8988T (cell line): Measurements from ENCODE around the gene FAM221B.

Experiments
- DNase-seq: peaks from one replicate; pipeline ENCODE4 v3.0.0; 2011

Gene FAM221B, protein sequence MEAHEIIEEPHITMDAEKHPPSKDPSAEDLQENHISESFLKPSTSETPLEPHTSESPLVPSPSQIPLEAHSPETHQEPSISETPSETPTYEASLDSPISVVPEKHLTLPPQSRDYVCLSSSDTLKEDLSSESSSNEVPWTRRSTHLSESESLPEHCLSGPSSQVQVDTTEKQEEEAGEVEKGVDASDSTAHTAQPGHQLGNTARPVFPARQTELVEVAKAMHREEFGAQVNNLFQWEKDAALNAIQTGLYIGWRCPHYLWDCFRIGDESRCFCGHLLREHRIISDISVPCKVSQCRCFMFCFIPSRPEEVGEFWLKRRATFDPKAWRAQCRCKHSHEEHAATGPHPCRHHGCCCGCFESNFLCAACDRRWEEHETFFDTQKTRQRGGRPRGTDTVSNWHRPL

DNA sequence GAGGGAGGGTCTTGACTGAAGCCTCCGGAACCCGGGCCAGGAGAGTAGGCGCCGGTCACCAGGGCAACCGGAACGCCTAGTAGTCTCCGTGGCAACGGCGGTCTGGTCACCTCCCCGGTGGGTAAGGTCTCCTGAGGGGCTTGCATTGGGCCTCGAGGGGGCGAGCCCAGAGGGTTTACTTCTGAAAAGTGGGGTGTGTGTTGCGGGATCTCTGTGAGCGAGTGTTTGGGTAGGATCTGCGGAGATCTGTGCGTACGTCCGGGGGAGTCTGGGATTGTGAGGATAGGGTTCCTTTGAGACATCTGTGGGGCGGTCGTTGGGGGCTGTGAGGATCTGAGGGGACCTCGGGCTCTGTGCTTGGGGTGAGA, at the start of gene FAM221B:
Gene FAM221B (minus strand): TSS at position 17 of the 368 bp plus-strand sequence. CDS start 2,571 bp downstream, outside the sequence.
- DNase-seq: no peak

DNA sequence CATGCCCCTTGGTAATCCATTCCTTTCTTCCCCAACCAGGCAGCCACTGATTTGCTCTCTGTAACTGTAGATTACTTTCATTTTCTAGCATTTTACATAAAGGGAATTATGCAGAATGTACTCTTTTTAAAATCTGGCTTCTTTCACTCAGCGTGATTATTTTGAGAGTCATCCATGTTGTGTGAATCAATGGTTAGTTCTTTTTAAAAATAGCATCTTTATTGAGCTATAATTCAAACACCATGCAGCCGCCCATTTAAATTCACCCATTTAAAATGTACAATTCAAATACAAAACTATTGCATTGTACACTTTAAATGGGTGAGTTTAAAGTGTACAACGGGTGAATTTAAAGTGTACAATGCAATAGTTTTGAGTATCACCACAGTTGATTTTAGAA, 44.0 kb upstream of the FAM221B start:
- DNase-seq: no peak

DNA sequence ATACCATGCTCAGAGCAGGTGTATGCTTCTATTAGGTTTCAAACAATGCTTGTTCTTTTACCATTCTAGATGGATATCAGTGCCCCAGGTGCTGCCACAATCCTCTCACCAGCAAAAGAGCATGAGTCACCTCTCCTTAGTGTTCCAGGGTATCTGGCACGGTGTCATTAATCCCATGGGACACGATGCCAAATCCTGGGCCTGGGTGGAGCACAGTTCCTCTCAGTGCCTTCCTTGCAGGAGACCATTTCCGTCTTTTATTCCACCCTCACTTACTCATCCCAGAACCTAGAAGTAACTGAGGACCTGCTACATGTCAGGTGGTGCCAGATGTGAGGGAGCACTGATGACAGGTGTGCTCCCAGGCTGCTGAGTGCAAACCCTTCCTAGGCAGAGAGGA, 43.0 kb upstream of the FAM221B start:
- no peak for DNase-seq

DNA sequence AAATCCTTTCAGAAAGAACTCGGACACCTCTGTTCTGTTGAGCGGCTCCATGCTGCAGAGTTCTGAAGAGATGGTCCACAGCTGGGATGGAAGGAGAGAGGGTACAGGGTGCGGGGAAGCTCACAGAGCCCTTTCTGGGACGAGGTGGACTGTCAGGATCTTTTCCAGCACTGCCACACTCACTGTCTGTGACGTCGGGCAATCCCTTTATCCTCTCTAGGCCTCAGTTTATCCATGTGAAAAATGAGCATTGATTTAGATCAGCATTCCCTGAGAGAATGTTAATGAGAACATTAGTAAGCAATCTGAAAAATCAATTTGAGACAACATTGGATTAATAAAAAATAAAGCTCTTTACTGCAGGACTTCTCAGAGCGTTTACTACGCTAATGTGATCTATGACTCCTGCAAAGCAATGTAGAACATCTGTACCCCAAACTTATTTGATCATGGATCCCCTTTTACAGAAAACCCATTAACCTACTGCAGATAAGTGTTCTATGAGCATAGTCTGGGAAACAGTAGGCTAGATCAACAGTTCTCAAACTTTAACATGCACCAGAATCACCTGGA, 41.9 kb upstream of the FAM221B start, which contains the start of gene OR13J1:
Gene OR13J1 (minus strand): TSS at position 51 of the 573 bp plus-strand sequence. CDS start 0 bp downstream, at position 51.
- no peak for DNase-seq

DNA sequence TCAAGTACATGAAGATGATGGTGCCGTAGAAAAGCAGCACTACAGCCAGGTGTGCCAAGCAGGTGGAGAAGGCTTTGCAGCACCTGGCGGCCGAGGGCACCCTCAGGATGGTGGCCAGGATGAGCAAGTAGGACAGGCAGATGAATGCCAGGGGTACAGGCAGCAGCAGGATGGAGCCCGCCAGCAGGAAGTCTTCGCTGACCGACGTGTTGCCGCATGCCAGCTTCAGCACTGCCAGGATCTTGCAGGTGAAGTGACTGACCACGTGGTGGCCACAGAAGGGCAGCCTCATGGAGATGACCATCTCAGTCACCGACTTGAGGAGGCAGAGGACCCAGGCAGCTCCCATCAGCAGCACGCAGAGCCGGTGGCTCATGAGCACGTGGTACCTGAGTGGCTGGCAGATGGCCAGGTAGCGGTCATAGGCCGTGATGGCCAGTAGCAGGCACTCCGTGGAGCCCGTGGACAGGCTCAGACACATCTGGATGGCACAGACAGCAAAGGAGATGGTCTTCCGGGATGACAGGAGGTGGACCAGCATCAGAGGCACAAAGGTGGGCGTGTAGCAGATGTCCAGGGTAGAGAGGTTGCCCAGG, 41.2 kb upstream of the FAM221B start:
- no peak for DNase-seq

DNA sequence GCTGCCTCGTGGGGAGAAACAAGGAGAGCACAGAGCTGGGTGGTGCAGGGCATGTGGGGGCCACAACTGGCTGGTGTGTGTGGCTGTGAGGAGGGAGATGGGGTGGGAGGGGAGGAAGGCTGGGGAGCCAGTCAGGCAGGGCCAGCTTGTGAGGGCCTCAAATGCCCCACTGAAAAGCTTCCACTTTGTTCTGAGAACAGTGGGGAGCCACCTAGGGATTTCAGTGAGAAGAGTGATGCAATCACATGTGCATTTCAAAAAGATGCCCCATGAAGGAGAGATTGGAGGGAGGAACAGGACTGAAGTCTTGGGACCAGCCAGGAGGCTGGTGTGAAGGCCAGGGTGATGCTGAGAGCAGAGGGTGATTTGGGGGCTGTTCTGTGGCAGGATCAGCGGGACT, 40.4 kb upstream of the FAM221B start:
- no peak for DNase-seq

DNA sequence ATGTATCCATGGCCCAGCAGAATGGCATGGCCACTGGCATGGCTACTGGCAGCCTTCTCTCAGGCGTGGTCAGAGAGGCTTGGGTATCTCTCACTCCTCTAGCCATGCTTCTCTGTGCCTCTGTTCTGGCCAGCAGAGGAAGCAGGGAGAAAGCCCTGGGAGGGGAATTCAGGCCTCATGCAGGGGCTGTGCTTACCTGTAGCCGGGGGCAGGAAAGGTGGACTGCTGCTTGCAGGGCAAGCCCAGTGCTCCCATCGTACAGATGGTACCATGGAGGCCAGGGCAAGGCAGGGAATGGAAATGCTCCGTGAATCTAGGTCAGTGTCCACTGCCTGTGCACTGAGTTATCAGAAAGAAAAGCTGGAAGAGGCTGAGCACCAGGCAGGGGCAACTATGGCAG, 39.0 kb upstream of the FAM221B start:
- no peak for DNase-seq

DNA sequence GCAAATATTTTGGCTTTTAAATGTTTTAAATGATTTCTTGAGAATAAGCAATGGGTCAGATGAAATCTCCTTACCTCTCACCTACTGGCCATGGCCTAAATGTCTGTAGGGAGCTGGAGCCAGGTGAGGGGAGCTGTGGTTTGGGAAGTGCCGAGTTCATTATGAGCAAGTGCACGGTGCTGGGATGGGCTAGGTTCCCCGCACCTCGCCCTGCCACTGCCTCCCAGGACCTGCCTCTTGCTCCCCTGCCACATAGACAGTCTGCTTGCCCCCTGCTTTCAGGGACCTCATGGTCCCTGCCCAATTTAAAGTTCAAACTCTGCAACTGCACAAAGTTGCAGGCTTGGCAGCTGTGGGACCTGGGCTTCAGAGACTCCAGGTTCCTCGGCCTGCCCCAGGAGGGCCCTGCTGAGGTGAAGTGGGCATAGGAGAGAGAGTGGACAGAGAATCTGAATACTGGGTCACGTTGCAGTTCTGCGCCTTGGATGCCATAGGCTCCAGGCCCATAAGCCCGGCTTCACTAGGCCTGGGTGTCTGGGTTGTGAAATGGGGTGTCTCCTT, 36.2 kb upstream of the FAM221B start:
- DNase-seq: no peak

DNA sequence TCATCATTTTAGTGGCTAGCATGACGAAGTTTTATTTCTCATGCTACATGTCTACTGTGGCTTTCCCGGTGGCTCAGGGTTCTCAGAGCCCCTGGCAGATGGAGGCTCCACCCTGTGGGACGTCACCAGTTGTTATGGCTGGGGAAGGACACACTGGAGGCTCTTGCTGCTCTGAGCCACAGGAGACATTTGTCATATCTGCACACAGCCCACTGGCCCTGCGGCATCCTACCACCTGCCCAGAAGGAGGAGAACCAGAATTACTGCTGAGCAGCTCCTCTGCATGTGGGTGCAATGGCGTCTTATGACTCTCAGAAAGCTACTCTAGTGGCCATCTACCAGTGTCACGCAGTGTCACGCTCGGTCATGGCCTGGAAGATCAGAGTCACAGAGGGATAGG, 35.1 kb upstream of the FAM221B start:
- DNase-seq: no peak

DNA sequence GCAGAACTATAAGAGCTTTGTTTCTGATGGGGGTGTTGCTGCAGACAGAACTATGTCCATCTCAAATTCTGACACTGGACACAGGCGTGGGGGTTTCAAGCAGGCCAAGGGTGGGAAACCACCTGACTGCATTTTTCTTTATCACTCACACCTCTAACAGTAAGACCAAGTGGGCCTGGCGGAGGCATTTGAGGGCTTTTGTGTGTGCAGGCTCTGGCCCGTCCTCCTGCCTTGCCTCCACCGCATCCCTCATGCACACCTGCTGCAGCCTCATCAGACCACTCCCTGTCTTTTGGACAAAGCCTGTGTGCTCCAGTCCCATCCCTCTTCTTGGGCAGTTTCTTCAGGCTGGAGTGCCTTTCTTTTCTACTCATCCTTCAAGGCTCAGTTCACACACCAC, 33.8 kb upstream of the FAM221B start:
- DNase-seq: no peak

DNA sequence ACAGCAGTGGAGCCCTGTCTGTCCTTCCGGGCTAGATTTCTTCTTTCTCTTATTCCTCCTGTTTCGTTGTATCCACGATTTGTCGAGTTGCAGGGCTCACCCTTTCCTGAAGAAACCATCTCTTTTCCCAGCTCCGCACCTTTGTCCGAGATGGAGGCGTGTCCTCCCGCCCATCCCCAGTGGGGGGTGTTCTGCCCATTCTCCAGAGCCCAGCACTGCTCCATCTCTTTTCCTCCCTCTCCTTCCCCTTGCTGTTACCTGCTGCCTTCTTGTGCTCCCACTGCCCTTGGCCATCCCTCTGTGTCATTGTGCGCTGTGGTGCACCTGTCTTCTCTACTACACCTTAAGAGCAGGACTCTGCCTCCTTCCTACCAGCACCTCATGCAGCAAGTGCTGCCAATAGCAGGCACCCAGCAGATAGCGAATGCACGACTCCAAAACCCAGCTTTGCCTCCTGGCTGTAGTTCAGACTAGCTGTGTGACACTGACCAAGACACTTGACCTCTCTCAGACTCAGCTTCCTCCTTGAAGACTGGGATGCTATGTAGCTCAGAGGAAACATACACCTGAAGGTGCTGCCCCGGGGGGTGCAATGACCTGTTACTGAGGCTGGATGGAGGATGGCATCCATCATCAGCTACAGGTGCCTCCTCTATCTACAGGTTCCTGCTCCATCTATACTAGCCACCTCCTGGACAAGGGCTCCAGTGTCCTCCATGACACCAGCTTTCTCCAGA, 32.8 kb upstream of the FAM221B start:
- no peak for DNase-seq

DNA sequence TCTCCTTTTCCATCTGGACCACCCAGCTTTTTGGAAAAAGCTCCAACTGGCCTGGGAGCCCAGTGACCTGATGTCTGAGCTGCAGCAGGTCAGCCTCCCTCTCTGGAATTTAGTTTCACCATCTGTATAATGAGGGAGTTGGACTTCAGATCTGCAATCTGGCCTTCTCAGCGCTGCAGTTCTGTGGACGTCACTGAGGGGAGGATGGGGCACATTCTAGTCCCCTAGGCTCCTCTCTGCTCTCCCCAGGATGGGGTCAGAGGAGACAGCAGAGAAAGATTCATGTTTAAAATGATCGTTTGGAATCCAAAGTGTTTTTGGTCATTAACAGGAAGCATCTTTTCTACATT, 31.4 kb upstream of the FAM221B start:
- DNase-seq: no peak

DNA sequence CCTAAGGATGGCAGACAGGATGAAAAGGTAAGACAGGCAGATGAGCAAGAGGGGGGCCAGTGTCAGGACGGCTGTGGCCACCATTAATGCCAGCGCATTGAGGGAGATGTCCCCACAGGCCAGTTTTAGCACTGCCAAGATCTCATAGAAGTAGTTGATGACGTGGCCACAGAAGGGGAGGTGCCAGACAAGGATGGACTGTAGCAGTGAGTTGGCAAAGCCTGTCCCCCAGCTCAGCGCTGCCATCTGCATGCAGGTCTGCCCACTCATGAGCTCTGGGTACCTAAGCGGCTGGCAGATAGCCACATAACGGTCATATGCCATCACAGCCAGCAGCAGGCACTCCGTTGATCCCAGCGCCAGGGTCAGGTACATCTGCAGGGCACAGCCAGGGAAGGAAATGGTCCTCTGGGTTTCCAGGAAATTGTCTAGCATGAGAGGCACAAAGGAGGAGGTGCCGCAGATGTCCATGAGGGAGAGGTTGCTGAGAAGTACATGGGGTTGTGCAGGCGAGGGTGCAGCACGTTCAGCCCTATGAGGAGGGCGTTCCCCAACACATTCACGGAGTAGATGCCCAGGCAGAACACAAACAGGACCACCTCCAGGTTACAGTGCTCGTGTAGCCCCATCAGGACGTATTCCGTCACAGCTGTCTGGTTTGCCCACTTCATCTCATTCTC, 30.9 kb upstream of the FAM221B start:
- no peak for DNase-seq

DNA sequence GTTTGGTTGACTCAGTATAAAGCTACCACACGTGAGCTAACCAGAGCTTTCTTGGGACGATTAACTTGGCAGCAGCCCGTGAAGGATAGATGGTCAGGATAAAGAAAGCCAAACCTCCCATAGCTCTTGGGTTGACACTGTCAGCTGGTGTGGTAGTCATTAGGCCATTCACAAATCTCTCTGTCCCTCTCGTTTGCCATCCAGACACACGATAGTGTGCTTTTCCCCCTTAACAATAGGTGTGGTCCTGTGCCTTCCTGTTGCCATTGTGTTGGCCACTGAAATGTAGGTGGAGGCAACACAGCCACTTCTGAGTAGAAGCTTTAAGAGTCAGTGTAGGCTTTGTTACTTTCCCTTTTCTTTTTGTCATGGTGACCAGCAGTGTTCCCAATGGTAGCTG, 29.9 kb upstream of the FAM221B start:
- DNase-seq: no peak

DNA sequence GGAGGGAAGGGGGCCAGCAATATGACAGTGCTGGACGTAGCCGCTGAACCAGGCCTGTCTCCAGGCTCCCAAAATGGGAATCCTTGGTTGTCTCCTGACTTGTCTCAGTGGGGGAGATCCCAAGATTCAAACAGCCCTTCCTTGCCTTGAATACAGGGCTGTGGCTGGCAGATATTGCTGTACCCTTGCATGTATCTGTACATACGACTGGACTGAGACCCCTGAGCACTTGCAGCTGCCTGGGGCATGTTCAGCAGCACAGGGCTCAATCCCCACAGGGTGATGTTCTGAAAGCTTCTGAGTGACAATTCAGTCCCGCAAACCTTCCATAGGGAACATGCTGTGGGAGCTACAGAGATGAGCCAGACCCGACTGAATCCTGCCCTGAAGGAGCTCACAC, 28.4 kb upstream of the FAM221B start:
- no peak for DNase-seq

DNA sequence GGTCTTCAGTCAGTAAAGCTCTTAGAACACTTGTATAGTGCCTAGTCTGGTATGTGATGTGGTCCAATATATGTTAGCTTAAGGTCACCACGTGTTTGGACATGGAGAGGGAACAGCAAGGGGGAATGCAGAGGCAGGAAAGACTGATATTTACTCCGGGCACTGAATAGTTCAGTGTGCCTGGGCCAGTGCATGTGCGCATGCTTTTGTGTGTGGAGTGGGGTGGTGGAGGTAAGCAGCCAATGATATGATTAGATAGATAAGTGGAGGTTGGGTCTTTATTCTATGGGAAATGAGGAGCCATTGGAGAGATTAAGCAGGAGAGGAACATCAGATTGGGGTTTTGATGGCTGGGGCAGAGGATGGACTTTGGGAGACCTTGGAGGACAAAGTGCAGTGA, 27.7 kb upstream of the FAM221B start:
- DNase-seq: no peak

DNA sequence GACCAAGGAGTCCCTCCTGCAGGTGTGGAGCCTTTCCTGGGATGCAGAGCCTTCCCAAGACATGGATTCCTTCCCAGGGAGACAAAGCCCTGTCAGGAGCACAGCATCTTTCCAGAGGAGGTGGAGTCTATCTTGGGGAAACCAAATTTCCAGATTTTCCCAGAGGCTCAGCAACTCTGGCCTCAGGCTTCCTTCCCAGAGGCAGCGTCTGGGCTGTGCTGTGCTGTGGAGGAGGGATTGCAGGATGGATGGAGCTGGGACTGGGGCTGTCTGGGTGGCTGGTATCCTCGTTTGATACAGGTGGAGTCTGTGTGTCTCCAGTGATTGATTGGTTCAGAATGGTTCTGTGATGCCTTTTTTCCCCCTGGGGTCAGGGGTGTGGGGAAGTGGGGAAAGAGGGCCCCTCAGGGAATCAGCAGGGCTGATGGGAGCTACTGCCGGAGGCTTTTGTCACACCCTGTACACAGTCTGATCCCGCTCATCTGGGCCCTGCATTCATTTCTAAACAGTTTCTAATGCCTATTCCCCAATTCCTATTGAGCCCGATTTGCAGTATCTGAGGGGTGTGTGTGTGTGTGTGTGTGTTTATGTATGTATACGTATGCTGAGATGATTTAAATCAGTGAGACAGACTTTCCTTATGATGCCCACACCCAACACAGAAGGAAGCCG, 25.7 kb upstream of the FAM221B start:
- no peak for DNase-seq

DNA sequence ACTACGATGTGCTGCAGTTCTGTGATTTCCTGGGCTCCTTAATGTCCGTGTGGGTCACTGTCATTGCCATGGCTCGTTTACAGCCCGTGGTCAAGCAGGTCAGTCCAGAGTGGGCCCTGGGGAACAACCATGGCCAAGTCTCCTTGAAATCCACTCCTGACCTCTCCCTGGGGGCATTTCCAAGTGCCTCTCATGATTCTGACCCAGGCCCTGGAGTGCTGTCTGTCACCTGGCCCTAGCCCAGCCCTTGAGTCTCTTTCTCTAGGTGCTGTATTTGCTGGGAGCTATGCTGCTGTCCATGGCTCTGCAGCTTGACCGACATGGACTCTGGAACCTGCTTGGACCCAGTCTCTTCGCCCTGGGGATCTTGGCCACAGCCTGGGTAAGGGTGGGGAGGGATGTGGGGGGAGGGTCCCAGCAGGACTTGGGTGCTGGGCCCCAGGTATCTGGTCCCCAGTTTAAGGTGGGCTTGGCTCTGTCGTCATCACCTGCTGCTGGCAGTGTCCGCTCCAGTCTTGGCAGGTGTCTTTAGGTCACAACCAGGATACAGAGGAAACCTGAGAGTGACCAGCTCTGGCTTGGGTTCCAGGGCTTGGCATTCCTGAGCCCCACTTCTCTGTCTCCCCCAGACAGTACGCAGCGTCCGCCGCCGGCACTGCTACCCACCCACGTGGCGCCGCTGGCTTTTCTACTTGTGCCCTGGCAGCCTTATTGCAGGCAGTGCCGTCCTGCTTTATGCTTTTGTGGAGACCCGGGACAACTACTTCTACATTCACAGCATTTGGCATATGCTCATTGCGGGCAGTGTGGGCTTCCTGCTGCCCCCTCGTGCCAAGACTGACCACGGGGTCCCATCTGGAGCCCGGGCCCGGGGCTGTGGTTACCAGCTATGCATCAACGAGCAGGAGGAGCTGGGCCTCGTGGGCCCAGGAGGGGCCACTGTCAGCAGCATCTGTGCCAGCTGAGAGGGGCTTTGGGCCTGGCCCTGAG, 24.6 kb upstream of the FAM221B start:
- DNase-seq: no peak

DNA sequence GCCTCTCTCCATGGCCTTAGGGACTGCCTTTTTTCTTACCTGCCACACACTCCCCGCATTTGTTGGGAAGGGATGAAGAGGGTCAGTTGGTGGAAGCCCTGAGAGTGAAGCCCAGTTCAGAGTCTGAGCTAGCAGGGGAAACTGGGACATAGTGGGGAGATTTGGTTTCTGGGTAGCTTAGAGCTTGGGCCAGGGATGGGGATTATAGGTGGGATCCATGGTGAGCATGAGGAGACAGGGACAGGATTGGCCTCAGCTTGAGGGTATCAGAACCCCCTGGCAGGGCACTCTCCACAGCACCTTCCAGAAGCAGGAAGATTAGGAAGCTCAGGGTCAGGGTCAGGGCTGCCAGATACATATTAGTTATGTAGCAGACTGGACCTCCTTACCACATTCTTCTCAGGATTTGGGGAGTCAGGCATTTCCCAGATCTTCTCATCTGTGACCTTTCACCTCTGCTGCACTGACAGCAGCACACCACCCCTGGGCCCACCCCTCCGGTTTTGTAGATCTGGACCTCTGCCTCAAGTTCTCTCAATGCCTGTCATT, 23.8 kb upstream of the FAM221B start:
- DNase-seq: no peak

DNA sequence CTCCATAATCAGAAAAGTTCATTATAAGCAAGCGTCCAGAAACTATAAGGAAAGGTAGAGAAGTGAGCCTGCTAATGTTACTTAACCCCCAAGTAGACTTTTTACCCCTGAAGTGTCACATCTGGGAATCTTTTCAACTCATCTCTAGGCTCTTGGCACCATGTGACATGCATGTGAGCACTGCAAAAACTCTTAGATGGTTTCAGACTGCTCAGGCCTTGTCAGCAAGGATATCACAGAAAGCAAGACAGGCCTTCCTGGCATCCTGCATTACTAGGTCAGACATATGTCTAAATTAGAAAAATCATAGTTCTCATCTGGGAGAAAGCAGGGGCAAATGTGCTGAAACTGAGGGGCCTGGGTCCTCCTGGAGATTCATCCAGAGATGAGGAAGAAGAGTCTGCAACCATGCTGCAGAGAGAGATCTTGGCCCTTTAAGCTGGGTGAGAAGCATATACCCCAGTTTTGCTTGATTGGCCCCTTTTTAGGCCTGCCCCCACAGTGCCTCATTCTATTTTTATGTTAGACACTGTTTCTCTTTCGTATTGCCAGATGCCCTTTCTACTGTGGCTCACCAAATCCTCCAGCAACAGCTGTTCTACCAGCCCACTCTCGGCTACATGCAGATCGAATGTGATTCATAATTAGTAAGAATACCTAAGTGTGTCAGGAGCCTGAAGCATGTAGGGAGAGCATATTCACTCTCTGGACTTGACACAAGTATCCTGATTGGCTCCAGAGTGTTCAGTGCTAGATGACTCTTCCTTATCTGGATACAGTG, 19.4 kb upstream of the FAM221B start:
- no peak for DNase-seq
